RWPE1 (cell line): ENCODE data around the gene HS3ST1.

ENCODE experiments used
- CTCF ChIA-PET: fragments of 350-600 bp; sonication (Branson Sonifier 250); formaldehyde crosslinking; extraction: SDS; loops from one replicate; lab custom pipeline; 2021; lab: Yijun Ruan, JAX
- POLR2A ChIA-PET: fragments of 400-600 bp; formaldehyde crosslinking; extraction: SDS; loops from one replicate; lab custom pipeline; 2020; ENCODE audit warnings: antibody characterized with exemption; ENCODE audit not compliant: low non-redundant PET; lab: Yijun Ruan, JAX
- DNase-seq: peaks from one replicate; pipeline ENCODE4 v3.0.0; 2012; ENCODE audit warnings: low spot score
- H3K27ac ChIP-seq: fragments of 450-650 bp; 2 replicates; pipeline ENCODE4 v1.5.1; 2017
- CTCF ChIP-seq: fragments of 450-650 bp; conservative IDR thresholded peaks from 2 replicates; pipeline ENCODE4 v1.5.1; 2017; ENCODE audit warnings: low read depth, mild to moderate bottlenecking

HS3ST1 gene

GRCh38 chr4:11376571-11376970 lies 52.1 kb downstream of the HS3ST1 start:
- no peak for TF ChIP-seq CTCF
- H3K27ac ChIP-seq = no peak overlapping the region
- POLR2A ChIA-PET = no interaction called here
- CTCF ChIA-PET = no interaction called here
- no peak for DNase-seq

GRCh38 chr4:11376146-11376545 lies 52.5 kb downstream of the HS3ST1 start:
- CTCF ChIA-PET = no interaction called here
- H3K27ac ChIP-seq = no peak overlapping the region
- DNase-seq = no peak
- TF ChIP-seq CTCF = no peak
- POLR2A ChIA-PET = no interaction called here

GRCh38 chr4:11368701-11369115 lies 60.0 kb downstream of the HS3ST1 start:
- ChIA-PET POLR2A (no interaction called here), CTCF (no interaction called here)
- H3K27ac ChIP-seq = no peak overlapping the region
- no peak for DNase-seq
- no peak for TF ChIP-seq CTCF

DNA sequence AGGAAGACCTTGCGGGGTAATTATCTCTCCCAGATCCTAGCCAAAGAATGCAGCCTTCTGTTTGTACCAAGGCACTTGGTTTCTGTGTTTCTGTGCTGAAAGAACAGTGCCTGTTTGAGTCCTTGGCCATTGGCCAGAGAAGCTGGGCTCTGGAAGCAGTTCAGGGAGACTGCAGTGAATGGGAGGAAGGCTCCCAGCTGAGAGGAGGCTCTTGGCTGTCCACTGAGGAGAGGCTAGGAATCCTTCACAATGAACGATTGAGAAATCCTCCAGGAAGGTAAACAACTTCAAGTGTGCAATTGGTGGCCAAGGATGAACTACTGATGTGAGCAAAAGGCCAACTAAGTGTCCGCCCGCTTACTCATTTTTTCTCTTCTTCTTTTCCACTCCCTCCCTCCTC lies 61.3 kb downstream of the HS3ST1 start:
- TF ChIP-seq CTCF = no peak
- CTCF ChIA-PET = no interaction called here
- DNase-seq = no peak
- POLR2A ChIA-PET = no interaction called here
- no peak overlapping the region for H3K27ac ChIP-seq

- POLR2A ChIA-PET = no interaction called here
- H3K27ac ChIP-seq = no peak overlapping the region
- CTCF ChIA-PET = no interaction called here
- no peak for TF ChIP-seq CTCF
- DNase-seq = no peak
Measured at GRCh38 chr4:11366859-11367258, 61.8 kb downstream of the HS3ST1 start.

GRCh38 chr4:11365039-11365438 lies 63.7 kb downstream of the HS3ST1 start:
- H3K27ac ChIP-seq = no peak overlapping the region
- TF ChIP-seq CTCF = no peak
- no peak for DNase-seq
- ChIA-PET CTCF (no interaction called here), POLR2A (no interaction called here)

DNA sequence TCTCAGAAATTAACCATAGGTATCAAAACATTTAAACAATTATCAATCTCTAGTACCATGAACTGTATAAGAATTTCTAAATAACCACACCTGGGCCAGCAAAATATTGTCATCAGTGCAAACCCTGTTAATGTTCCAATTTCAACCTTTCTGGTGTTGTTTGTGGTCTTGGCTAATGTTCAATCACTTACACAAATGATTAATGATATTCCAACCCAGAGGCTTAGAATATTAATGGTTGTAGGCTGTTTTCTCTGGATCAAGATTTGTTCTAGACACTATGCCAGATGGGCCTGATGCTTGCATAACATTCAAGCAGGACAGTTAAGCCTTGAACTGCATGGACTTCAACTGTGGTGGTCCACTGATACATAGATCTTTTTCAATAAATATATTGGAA lies 69.1 kb downstream of the HS3ST1 start:
- ChIA-PET CTCF (no interaction called here), POLR2A (no interaction called here)
- TF ChIP-seq CTCF = no peak
- no peak overlapping the region for H3K27ac ChIP-seq
- no peak for DNase-seq
